ENCODE measurements around the gene PRG2.

Gene PRG2

GRCh38 chr11:57425565-57426438 lies 35.4 kb upstream of the PRG2 start:
- TF ChIP-seq, protein P1, sequence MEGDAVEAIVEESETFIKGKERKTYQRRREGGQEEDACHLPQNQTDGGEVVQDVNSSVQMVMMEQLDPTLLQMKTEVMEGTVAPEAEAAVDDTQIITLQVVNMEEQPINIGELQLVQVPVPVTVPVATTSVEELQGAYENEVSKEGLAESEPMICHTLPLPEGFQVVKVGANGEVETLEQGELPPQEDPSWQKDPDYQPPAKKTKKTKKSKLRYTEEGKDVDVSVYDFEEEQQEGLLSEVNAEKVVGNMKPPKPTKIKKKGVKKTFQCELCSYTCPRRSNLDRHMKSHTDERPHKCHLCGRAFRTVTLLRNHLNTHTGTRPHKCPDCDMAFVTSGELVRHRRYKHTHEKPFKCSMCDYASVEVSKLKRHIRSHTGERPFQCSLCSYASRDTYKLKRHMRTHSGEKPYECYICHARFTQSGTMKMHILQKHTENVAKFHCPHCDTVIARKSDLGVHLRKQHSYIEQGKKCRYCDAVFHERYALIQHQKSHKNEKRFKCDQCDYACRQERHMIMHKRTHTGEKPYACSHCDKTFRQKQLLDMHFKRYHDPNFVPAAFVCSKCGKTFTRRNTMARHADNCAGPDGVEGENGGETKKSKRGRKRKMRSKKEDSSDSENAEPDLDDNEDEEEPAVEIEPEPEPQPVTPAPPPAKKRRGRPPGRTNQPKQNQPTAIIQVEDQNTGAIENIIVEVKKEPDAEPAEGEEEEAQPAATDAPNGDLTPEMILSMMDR (IDR thresholded peaks at IDR 0.05; ENCODE audit: control insufficient read depth, extremely low read depth, insufficient read depth): no peak
- no peak overlapping the region for H3K4me3 ChIP-seq (ENCODE audit: low read depth, low read length)
- DNase-seq (ENCODE audit: low read depth): no peak

GRCh38 chr11:57424792-57425564 lies 34.5 kb upstream of the PRG2 start:
- DNase-seq (ENCODE audit: low read depth): no peak
- H3K4me3 ChIP-seq (ENCODE audit: low read depth, low read length): no peak overlapping the region
- TF ChIP-seq, protein P1 (IDR thresholded peaks at IDR 0.05; ENCODE audit: control insufficient read depth, extremely low read depth, insufficient read depth): no peak

GRCh38 chr11:57424137-57424791 lies 33.8 kb upstream of the PRG2 start:
- no peak for DNase-seq (ENCODE audit: low read depth)
- TF ChIP-seq, protein P1 (IDR thresholded peaks at IDR 0.05; ENCODE audit: control insufficient read depth, extremely low read depth, insufficient read depth): no peak
- H3K4me3 ChIP-seq (ENCODE audit: low read depth, low read length): no peak overlapping the region

DNA sequence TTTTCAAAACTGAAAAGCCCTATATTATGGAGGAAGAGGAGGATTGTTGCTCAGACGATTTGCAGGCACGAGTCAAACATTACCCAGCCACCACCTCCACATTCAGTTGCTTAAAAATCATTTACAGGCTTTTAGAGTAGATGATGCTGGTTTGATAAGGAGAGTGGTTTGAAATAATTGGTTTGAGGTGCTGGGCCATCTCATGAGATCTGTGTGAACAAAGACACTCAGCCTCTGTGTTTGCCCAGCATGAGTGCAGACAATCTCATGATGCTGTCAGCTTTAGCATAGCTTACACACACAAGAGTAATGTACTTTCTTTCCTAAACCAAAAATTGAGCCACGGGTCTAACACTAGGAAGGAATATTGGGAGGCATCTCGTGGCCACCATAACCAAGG lies 32.2 kb upstream of the PRG2 start:
- no peak overlapping the region for H3K4me3 ChIP-seq (ENCODE audit: low read depth, low read length)
- no peak for DNase-seq (ENCODE audit: low read depth)
- TF ChIP-seq, protein P1 (IDR thresholded peaks at IDR 0.05; ENCODE audit: control insufficient read depth, extremely low read depth, insufficient read depth): no peak

GRCh38 chr11:57421805-57422204 lies 31.4 kb upstream of the PRG2 start:
- TF ChIP-seq, protein P1 (IDR thresholded peaks at IDR 0.05; ENCODE audit: control insufficient read depth, extremely low read depth, insufficient read depth): no peak
- DNase-seq (ENCODE audit: low read depth): no peak
- H3K4me3 ChIP-seq (ENCODE audit: low read depth, low read length): no peak overlapping the region

DNA sequence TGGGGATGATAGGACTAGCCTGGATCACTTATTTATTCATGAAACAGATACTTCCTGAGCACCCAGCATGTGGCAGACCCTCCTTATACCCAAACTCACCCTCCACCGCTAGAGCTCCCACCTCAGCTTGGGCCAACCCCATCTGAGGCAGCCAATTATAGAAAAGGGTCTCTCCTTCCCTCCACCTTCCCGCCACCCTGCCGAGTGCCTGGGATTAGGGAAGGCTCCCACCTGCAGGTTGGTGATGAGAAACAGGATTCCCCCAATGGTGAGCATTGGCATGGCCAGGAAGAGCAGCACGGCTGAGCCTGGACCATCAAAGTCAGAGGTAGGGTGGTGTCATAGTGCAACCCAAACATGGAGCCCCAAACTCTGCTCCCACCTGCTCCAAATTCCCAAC lies 30.6 kb upstream of the PRG2 start:
- H3K4me3 ChIP-seq (ENCODE audit: low read depth, low read length): no peak overlapping the region
- TF ChIP-seq, protein P1 (IDR thresholded peaks at IDR 0.05; ENCODE audit: control insufficient read depth, extremely low read depth, insufficient read depth): no peak

More for the DNA sequence above, 30.6 kb upstream of the PRG2 start:
- no peak for DNase-seq (ENCODE audit: low read depth)

All from LNCaP clone FGC (cell line).